Osteoblast (primary cell): ENCODE results near the gene PDIA2. TPM values are rescaled to one million over a fixed set of nuclear protein-coding genes. Genes with fewer than 3 reads are reported as not detected.

Experiments
- DNase-seq: peaks from one replicate; pipeline ENCODE4 v3.0.0; 2011; ENCODE audit warnings: low spot score, mixed read lengths; ENCODE audit not compliant: insufficient read length; ENCODE audit errors: missing footprints
- H2AFZ ChIP-seq: 2 replicates; pipeline ENCODE4 v1.6.0; 2011; ENCODE audit warnings: mild to moderate bottlenecking, low read length
- H3K27ac ChIP-seq: 2 replicates; pipeline ENCODE4 v1.5.1; 2011; ENCODE audit warnings: mild to moderate bottlenecking, low read depth, low read length, moderate library complexity
- H3K27me3 ChIP-seq: 2 replicates; pipeline ENCODE4 v1.6.0; 2012; ENCODE audit warnings: mild to moderate bottlenecking, control low read depth, inconsistent platforms, low read length, moderate library complexity; ENCODE audit not compliant: insufficient read depth
- H3K36me3 ChIP-seq: 2 replicates; pipeline ENCODE4 v1.5.1; 2011; ENCODE audit warnings: mild to moderate bottlenecking, low read length, control low read depth, moderate library complexity; ENCODE audit not compliant: insufficient read depth
- H3K4me1 ChIP-seq: 2 replicates; pipeline ENCODE4 v1.5.1; 2011; ENCODE audit warnings: mild to moderate bottlenecking, low read length, control low read depth, moderate library complexity; ENCODE audit not compliant: insufficient read depth
- H3K4me2 ChIP-seq: 2 replicates; pipeline ENCODE4 v1.6.0; 2011; ENCODE audit warnings: mild to moderate bottlenecking, low read length; ENCODE audit not compliant: insufficient read depth
- H3K4me3 ChIP-seq: fragments of 200-600 bp; sonication (generic); 3 replicates; pipeline ENCODE4 v1.5.1; 2012; ENCODE audit warnings: mild to moderate bottlenecking, low read length, inconsistent platforms; ENCODE audit not compliant: insufficient read depth
- H3K79me2 ChIP-seq: 2 replicates; pipeline ENCODE4 v1.6.0; 2012; ENCODE audit warnings: mild to moderate bottlenecking, low read length, control low read depth, inconsistent platforms; ENCODE audit not compliant: insufficient read depth
- H3K9me3 ChIP-seq: 2 replicates; pipeline ENCODE4 v1.5.1; 2011; ENCODE audit warnings: low read depth, low read length, control low read depth
- H4K20me1 ChIP-seq: 2 replicates; pipeline ENCODE4 v1.6.0; 2012; ENCODE audit warnings: mild to moderate bottlenecking, low read length, control low read depth; ENCODE audit not compliant: insufficient read depth
- CTCF ChIP-seq: IDR thresholded peaks from 2 replicates; pipeline ENCODE4 v1.5.1; 2011; ENCODE audit warnings: mild to moderate bottlenecking, low read depth, low read length, moderate library complexity; ENCODE audit errors: extremely low read depth
- total RNA-seq: library from RNA; depleted of rRNA; stranded (reverse); fragments of >200 nt; gene quantifications from 2 replicates; pipeline ENCODE4 v1.2.3, GENCODE V29; 2012

PDIA2 gene
- total RNA-seq, 1 donor, result not detected

GRCh38 chr16:290681-291405, 7.9 kb downstream of the PDIA2 start:
- Histone ChIP-seq H4K20me1 (no peaks in the 10 kb centered on the region), H3K4me1 (no peaks in the 10 kb centered on the region), H3K4me2 (no peak overlapping the region), H3K4me3 (no peak overlapping the region), H3K79me2 (no peaks in the 10 kb centered on the region), H3K9me3 (no peaks in the 10 kb centered on the region), H2AFZ (no peak overlapping the region), H3K27me3 (no peaks in the 10 kb centered on the region), H3K27ac (no peak overlapping the region), H3K36me3 (peaks cover 6% of the 10 kb centered on the region)
- DNase-seq, result peak; percentile 88
- no peak for TF ChIP-seq CTCF

GRCh38 chr16:291539-291938, 8.6 kb downstream of the PDIA2 start:
- Histone ChIP-seq H3K9me3 (no peaks in the 10 kb centered on the region), H3K4me2 (no peak overlapping the region), H4K20me1 (no peaks in the 10 kb centered on the region), H2AFZ (no peak overlapping the region), H3K4me3 (no peak overlapping the region), H3K36me3 (peaks cover 7% of the 10 kb centered on the region), H3K79me2 (no peaks in the 10 kb centered on the region), H3K27ac (no peak overlapping the region), H3K4me1 (no peaks in the 10 kb centered on the region), H3K27me3 (no peaks in the 10 kb centered on the region)
- no peak for DNase-seq
- TF ChIP-seq CTCF, result no peak

- TF ChIP-seq CTCF, result no peak
Observed at GRCh38 chr16:293043-293775, 10.2 kb downstream of the PDIA2 start.

GRCh38 chr16:296276-296675, 13.3 kb downstream of the PDIA2 start:
- TF ChIP-seq CTCF, result no peak
- H3K27ac ChIP-seq, result no peak overlapping the region
- no peak overlapping the region for H3K4me3 ChIP-seq
- no peaks in the 10 kb centered on the region for H3K27me3 ChIP-seq
- no peaks in the 10 kb centered on the region for H3K79me2 ChIP-seq
- DNase-seq, result no peak
- H3K4me2 ChIP-seq, result no peak overlapping the region
- no peaks in the 10 kb centered on the region for H3K9me3 ChIP-seq
- H3K36me3 ChIP-seq, result peaks cover 12% of the 10 kb centered on the region
- no peak overlapping the region for H2AFZ ChIP-seq
- no peaks in the 10 kb centered on the region for H4K20me1 ChIP-seq
- H3K4me1 ChIP-seq, result no peaks in the 10 kb centered on the region

More at GRCh38 chr16:293043-293775, 10.2 kb downstream of the PDIA2 start:
- H3K4me3 ChIP-seq, result no peak overlapping the region
- no peaks in the 10 kb centered on the region for H4K20me1 ChIP-seq
- no peak overlapping the region for H3K27ac ChIP-seq
- peaks cover 18% of the 10 kb centered on the region for H3K36me3 ChIP-seq
- no peaks in the 10 kb centered on the region for H3K4me1 ChIP-seq
- no peaks in the 10 kb centered on the region for H3K79me2 ChIP-seq
- no peak overlapping the region for H3K4me2 ChIP-seq
- no peak for DNase-seq
- no peaks in the 10 kb centered on the region for H3K27me3 ChIP-seq
- H3K9me3 ChIP-seq, result no peaks in the 10 kb centered on the region
- H2AFZ ChIP-seq, result no peak overlapping the region
